HepG2 (cell line): ENCODE results near the gene CDC42EP1. TPM values are rescaled to one million over a fixed set of nuclear protein-coding genes. Genes with fewer than 3 reads are reported as not detected.

ENCODE experiments used
- AGO1 ChIP-seq: fragments of 200-400 bp; formaldehyde crosslinking; IDR thresholded peaks from 2 replicates; pipeline ENCODE4 v1.6.1; 2017; ENCODE audit warnings: mild to moderate bottlenecking, low read depth, low read length, moderate library complexity; ENCODE audit not compliant: poor library complexity, severe bottlenecking
- AHR ChIP-seq: IDR thresholded peaks from 2 replicates; pipeline ENCODE4 v1.6.1; 2018; ENCODE audit warnings: missing genetic modification reagents, missing compliant biosample characterization
- FLYWCH1 ChIP-seq: sonication (generic); formaldehyde crosslinking; IDR thresholded peaks from 2 replicates; pipeline ENCODE4 v1.8.1; 2023; ENCODE audit warnings: mild to moderate bottlenecking, missing genetic modification reagents
- HNF4G ChIP-seq, 2 experiments: sonication (generic) in 1 of 2; formaldehyde crosslinking in 1 of 2; IDR thresholded peaks; 2 replicates each; pipeline versions ENCODE4 v1.4.0 to v1.6.1; 2011 to 2020; ENCODE audit warnings: borderline replicate concordance in 2 of 2, low read depth in 2 of 2, mild to moderate bottlenecking in 2 of 2, low read length in 1 of 2, missing genetic modification reagents in 1 of 2, moderate library complexity in 1 of 2
- MAZ ChIP-seq, 2 experiments: sonication (generic) in 1 of 2; formaldehyde crosslinking in 1 of 2; IDR thresholded peaks; 2 replicates each; pipeline versions ENCODE4 v1.5.0 to v1.6.1; 2012 to 2020; ENCODE audit warnings: low read depth in 2 of 2, mild to moderate bottlenecking in 2 of 2, borderline replicate concordance in 1 of 2, improper control_type of control experiment in 1 of 2, low read length in 1 of 2, missing genetic modification reagents in 1 of 2, moderate library complexity in 1 of 2
- NFATC3 ChIP-seq: sonication (generic); formaldehyde crosslinking; IDR thresholded peaks from 2 replicates; pipeline ENCODE4 v1.5.1; 2020; ENCODE audit warnings: mild to moderate bottlenecking, missing genetic modification reagents
- NKX3-1 ChIP-seq: sonication (generic); formaldehyde crosslinking; IDR thresholded peaks from 2 replicates; pipeline ENCODE4 v1.5.0; 2020; ENCODE audit warnings: missing genetic modification reagents
- ONECUT2 ChIP-seq: sonication (generic); formaldehyde crosslinking; IDR thresholded peaks from 2 replicates; pipeline ENCODE4 v1.4.0; 2020; ENCODE audit warnings: missing genetic modification reagents
- PHF21A ChIP-seq: sonication (generic); formaldehyde crosslinking; IDR thresholded peaks from 2 replicates; pipeline ENCODE4 v1.5.0; 2020; ENCODE audit warnings: mild to moderate bottlenecking, missing genetic modification reagents
- SAFB2 ChIP-seq: sonication (generic); formaldehyde crosslinking; IDR thresholded peaks from 2 replicates; pipeline ENCODE4 v1.5.1; 2020; ENCODE audit warnings: missing genetic modification reagents, low read depth, mild to moderate bottlenecking, borderline replicate concordance
- SMAD9 ChIP-seq: sonication (generic); formaldehyde crosslinking; IDR thresholded peaks from 2 replicates; pipeline ENCODE4 v1.5.1; 2020; ENCODE audit warnings: mild to moderate bottlenecking, missing genetic modification reagents
- SP5 ChIP-seq: IDR thresholded peaks from 2 replicates; pipeline ENCODE4 v1.6.1; 2016; ENCODE audit warnings: low read depth, borderline replicate concordance
- SPEN ChIP-seq: sonication (generic); formaldehyde crosslinking; IDR thresholded peaks from 2 replicates; pipeline ENCODE4 v1.5.1; 2020; ENCODE audit warnings: low read depth, mild to moderate bottlenecking, missing genetic modification reagents
- ZBTB7A ChIP-seq: sonication (generic); formaldehyde crosslinking; IDR thresholded peaks from 2 replicates; pipeline ENCODE4 v1.8.0; 2022; ENCODE audit warnings: mild to moderate bottlenecking, missing genetic modification reagents
- ZNF207 ChIP-seq: fragments of 450-650 bp; IDR thresholded peaks from 2 replicates; pipeline ENCODE4 v1.6.1; 2016; ENCODE audit warnings: antibody characterized with exemption, borderline replicate concordance
- ZSCAN9 ChIP-seq: IDR thresholded peaks from 2 replicates; pipeline ENCODE4 v1.6.1; 2016; ENCODE audit warnings: borderline replicate concordance
- polyA plus RNA-seq, 8 experiments: library from polyadenylated mRNA; depleted of rRNA in 3 of 8; stranded (reverse) in 7 of 8; unstranded in 1 of 8; fragments of >200 nt; fragmentation: Illumina TruSeq in 4 of 8; extraction: Trizol in 4 of 8; gene quantifications; 2 replicates each; pipeline versions ENCODE4 v1.2.1 to v1.2.3, GENCODE V29; 2011 to 2016; ENCODE audit warnings: low read depth in 4 of 8, missing spikeins in 1 of 8, mixed read lengths in 1 of 8; ENCODE audit not compliant: insufficient read depth in 1 of 8
- total RNA-seq, 5 experiments: library from RNA; depleted of rRNA; stranded (reverse); fragments of >200 nt; fragmentation: Illumina TruSeq; extraction: Trizol; gene quantifications; 2 replicates each; pipeline ENCODE4 v1.2.3, GENCODE V29; 2016; ENCODE audit warnings: low read depth in 1 of 5
- TF ChIP-seq, protein P1 (sequence below): sonication (generic); formaldehyde crosslinking; IDR thresholded peaks from 2 replicates; pipeline ENCODE4 v1.5.0; 2020; ENCODE audit warnings: mild to moderate bottlenecking, missing genetic modification reagents, borderline replicate concordance
- TF ChIP-seq, protein P2 (sequence below): sonication (generic); formaldehyde crosslinking; IDR thresholded peaks from 2 replicates; pipeline ENCODE4 v1.5.1; 2020; ENCODE audit warnings: mild to moderate bottlenecking, missing genetic modification reagents, moderate library complexity

CDC42EP1 gene
- total and polyA plus RNA-seq, 2 of the 13 experiments (the other 11 are each of a cell fraction or from before 2014, with no cell fraction given): 17.1 to 29.5 TPM

DNA sequence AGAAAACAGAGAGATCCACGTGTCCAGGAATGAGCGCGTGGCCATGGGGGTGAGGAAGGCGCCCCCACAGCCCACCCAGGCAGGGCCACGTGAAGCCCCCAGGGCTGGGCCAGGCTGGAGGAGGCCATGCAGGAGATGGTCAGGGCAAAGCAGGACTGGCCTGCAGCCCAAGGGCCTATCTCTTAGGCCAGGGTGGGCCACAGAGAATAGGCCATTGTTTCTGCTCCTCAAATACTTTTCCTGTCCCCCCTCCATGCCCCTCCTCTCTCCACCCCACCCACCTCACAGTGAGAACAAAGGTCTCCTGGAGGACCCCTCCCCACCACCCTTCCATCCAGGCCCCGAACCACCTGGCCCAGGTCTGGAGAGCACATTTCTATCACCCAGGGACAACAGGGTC is 8.3 kb upstream of the CDC42EP1 start (continued):
- TF ChIP-seq ZBTB7A (CRISPR knock-in tag) (peak; percentile 55; the same call in 1 of the 2 replicates), HNF4G (IDR thresholded peaks at IDR 0.05; ENCODE audit: borderline replicate concordance, low read depth, low read length) (peak; percentile 26; the same call in 1 of the 2 replicates), HNF4G (CRISPR knock-in tag; IDR thresholded peaks at IDR 0.05; ENCODE audit: borderline replicate concordance, low read depth) (no peak), SP5 (CRISPR knock-in tag) (0 out of 2 replicates have a peak, but pooled peaks have one; percentile 13), SAFB2 (CRISPR knock-in tag) (no peak), AGO1 (no peak), NFATC3 (CRISPR knock-in tag) (no peak), NKX3-1 (CRISPR knock-in tag) (no peak), SPEN (CRISPR knock-in tag) (0 out of 2 replicates have a peak, but pooled peaks have one; percentile 19), MAZ (IDR thresholded peaks at IDR 0.05; ENCODE audit: borderline replicate concordance, low read depth, low read length) (no peak), MAZ (CRISPR knock-in tag; IDR thresholded peaks at IDR 0.05; ENCODE audit: low read depth) (no peak), AHR (CRISPR knock-in tag) (no peak), PHF21A (CRISPR knock-in tag) (no peak), SMAD9 (CRISPR knock-in tag) (no peak), ZSCAN9 (CRISPR knock-in tag) (no peak), ONECUT2 (CRISPR knock-in tag) (no peak), FLYWCH1 (CRISPR knock-in tag) (no peak), ZNF207 (no peak)
- TF ChIP-seq, protein P1, sequence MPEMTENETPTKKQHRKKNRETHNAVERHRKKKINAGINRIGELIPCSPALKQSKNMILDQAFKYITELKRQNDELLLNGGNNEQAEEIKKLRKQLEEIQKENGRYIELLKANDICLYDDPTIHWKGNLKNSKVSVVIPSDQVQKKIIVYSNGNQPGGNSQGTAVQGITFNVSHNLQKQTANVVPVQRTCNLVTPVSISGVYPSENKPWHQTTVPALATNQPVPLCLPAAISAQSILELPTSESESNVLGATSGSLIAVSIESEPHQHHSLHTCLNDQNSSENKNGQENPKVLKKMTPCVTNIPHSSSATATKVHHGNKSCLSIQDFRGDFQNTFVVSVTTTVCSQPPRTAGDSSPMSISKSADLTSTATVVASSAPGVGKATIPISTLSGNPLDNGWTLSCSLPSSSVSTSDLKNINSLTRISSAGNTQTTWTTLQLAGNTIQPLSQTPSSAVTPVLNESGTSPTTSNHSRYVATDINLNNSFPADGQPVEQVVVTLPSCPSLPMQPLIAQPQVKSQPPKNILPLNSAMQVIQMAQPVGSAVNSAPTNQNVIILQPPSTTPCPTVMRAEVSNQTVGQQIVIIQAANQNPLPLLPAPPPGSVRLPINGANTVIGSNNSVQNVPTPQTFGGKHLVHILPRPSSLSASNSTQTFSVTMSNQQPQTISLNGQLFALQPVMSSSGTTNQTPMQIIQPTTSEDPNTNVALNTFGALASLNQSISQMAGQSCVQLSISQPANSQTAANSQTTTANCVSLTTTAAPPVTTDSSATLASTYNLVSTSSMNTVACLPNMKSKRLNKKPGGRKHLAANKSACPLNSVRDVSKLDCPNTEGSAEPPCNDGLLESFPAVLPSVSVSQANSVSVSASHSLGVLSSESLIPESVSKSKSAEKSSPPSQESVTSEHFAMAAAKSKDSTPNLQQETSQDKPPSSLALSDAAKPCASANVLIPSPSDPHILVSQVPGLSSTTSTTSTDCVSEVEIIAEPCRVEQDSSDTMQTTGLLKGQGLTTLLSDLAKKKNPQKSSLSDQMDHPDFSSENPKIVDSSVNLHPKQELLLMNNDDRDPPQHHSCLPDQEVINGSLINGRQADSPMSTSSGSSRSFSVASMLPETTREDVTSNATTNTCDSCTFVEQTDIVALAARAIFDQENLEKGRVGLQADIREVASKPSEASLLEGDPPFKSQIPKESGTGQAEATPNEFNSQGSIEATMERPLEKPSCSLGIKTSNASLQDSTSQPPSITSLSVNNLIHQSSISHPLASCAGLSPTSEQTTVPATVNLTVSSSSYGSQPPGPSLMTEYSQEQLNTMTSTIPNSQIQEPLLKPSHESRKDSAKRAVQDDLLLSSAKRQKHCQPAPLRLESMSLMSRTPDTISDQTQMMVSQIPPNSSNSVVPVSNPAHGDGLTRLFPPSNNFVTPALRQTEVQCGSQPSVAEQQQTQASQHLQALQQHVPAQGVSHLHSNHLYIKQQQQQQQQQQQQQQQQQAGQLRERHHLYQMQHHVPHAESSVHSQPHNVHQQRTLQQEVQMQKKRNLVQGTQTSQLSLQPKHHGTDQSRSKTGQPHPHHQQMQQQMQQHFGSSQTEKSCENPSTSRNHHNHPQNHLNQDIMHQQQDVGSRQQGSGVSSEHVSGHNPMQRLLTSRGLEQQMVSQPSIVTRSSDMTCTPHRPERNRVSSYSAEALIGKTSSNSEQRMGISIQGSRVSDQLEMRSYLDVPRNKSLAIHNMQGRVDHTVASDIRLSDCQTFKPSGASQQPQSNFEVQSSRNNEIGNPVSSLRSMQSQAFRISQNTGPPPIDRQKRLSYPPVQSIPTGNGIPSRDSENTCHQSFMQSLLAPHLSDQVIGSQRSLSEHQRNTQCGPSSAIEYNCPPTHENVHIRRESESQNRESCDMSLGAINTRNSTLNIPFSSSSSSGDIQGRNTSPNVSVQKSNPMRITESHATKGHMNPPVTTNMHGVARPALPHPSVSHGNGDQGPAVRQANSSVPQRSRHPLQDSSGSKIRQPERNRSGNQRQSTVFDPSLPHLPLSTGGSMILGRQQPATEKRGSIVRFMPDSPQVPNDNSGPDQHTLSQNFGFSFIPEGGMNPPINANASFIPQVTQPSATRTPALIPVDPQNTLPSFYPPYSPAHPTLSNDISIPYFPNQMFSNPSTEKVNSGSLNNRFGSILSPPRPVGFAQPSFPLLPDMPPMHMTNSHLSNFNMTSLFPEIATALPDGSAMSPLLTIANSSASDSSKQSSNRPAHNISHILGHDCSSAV (CRISPR knock-in tag): no peak
- TF ChIP-seq, protein P2, sequence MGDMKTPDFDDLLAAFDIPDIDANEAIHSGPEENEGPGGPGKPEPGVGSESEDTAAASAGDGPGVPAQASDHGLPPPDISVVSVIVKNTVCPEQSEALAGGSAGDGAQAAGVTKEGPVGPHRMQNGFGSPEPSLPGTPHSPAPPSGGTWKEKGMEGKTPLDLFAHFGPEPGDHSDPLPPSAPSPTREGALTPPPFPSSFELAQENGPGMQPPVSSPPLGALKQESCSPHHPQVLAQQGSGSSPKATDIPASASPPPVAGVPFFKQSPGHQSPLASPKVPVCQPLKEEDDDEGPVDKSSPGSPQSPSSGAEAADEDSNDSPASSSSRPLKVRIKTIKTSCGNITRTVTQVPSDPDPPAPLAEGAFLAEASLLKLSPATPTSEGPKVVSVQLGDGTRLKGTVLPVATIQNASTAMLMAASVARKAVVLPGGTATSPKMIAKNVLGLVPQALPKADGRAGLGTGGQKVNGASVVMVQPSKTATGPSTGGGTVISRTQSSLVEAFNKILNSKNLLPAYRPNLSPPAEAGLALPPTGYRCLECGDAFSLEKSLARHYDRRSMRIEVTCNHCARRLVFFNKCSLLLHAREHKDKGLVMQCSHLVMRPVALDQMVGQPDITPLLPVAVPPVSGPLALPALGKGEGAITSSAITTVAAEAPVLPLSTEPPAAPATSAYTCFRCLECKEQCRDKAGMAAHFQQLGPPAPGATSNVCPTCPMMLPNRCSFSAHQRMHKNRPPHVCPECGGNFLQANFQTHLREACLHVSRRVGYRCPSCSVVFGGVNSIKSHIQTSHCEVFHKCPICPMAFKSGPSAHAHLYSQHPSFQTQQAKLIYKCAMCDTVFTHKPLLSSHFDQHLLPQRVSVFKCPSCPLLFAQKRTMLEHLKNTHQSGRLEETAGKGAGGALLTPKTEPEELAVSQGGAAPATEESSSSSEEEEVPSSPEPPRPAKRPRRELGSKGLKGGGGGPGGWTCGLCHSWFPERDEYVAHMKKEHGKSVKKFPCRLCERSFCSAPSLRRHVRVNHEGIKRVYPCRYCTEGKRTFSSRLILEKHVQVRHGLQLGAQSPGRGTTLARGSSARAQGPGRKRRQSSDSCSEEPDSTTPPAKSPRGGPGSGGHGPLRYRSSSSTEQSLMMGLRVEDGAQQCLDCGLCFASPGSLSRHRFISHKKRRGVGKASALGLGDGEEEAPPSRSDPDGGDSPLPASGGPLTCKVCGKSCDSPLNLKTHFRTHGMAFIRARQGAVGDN: peak; percentile 60
